Urinary bladder (tissue), 4 donors: ENCODE data around the gene ELL. TPM values are rescaled to one million over a fixed set of nuclear protein-coding genes. Genes with fewer than 3 reads are reported as not detected.
A peak's percentile ranks its signal among the peaks of the same experiment; 100 is the strongest.

ENCODE experiments used
- DNase-seq: peaks from one replicate; pipeline ENCODE4 v3.0.0-alpha.2; 2015; ENCODE audit errors: extremely low spot score
- H3K27ac ChIP-seq: one replicate; pipeline ENCODE4 v1.5.1; 2013; ENCODE audit warnings: low read depth, mild to moderate bottlenecking, moderate library complexity
- H3K36me3 ChIP-seq: one replicate; pipeline ENCODE4 v1.6.1; 2013; ENCODE audit warnings: mild to moderate bottlenecking, moderate library complexity; ENCODE audit not compliant: insufficient read depth
- H3K4me1 ChIP-seq: one replicate; pipeline ENCODE4 v1.6.1; 2013; ENCODE audit warnings: mild to moderate bottlenecking, moderate library complexity; ENCODE audit not compliant: insufficient read depth
- H3K4me3 ChIP-seq: one replicate; pipeline ENCODE4 v1.5.1; 2013; ENCODE audit warnings: low read depth, low read length
- WGBS: extraction: QIAGEN DNeasy Blood & Tissue Kit; methylation state at CpG from one replicate; pipeline ENCODE4 v1.1.7; 2013; 5-methylcytosine and 5-hydroxymethylcytosine counted together
- polyA plus RNA-seq: library from polyadenylated mRNA; stranded (reverse); fragments of 200-250 nt; gene quantifications from one replicate; pipeline ENCODE4 v1.2.3, GENCODE V29; 2013
- total RNA-seq: library from RNA; depleted of rRNA; stranded (reverse); fragments of >200 nt; gene quantifications from one replicate; pipeline ENCODE4 v1.2.3, GENCODE V29; 2014
- donor health status: healthy with polysubstance abuse.
- donor health status: healthy.

The ELL gene
- total and polyA plus RNA-seq, 2 donors: 9.7 to 13.9 TPM

DNA sequence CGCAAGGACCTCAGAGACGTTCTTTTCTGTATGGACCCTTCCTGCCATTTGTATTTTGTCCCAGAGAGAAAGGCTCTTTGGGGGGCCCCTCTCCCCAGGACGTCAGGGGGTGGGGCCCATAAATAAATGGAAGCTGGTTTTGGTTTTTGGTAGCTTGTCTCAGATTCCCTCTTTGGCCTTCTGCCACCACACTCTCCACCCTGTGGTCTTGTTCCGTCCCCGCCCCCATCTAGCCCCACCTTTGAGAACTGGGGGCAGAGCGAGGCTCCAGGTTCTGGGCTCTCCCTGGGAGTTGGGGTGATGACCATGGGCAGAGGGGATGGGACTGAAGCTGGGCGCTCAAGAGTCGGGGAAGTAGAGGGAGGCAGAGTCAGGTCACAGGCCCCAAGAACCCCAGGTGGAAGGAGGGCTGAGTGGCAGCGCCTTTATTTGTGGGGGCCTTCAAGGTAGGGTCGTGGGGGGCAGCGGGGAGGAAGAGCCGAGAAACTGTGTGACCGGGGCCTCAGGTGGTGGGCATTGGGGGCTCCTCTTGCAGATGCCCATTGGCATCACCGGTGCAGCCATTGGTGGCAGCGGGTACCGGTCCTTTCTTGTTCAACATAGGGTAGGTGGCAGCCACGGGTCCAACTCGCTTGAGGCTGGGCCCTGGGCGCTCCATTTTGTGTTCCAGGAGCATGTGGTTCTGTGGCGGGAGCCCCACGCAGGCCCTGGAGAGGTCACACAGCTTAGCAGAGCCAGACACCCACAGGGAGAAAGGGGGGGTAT is 87.3 kb downstream of the ELL start:
- Histone ChIP-seq H3K4me1 (no peaks in the 10 kb centered on the region), H3K4me3 (no peak overlapping the region), H3K27ac (no peak overlapping the region), H3K36me3 (no peaks in the 10 kb centered on the region)
- DNase-seq: no peak
- 85% methylated on average over 21 of the region's 21 CpGs for WGBS

DNA sequence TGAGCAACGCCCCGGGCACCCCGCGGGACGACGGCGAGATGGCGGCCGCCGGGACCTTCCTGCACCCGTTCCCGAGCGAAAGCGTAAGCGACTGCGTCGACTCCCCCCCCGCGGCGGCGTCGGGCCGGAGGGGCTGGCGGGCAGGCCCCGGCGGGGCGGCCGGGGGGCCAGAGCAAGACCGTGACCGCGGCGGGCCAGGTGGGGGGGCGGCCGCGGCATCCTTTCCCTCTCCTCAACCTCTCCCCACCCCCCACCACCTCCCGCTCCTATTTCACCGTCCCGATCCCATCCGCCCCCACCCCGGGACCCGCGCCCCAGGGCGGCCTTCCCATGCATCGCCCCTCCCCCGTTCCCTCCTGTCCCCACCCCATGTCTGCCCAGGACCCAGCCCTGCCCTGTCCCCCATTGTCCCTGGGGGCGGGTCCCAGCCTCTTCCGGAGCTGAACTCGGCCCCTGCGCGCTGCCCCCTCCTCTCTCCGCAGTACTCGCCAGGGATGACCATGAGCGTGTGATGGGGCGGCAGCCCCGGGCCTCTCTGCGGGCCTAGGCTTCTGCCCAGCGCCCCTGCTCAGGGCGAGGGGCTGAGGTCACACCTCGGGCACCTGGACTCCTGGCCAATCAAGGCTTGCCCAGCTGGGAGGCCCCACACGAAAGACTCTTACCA is 88.0 kb downstream of the ELL start:
- H3K27ac ChIP-seq: no peak overlapping the region
- DNase-seq: no peak
- H3K4me1 ChIP-seq: peaks cover 1% of the 10 kb centered on the region

DNA sequence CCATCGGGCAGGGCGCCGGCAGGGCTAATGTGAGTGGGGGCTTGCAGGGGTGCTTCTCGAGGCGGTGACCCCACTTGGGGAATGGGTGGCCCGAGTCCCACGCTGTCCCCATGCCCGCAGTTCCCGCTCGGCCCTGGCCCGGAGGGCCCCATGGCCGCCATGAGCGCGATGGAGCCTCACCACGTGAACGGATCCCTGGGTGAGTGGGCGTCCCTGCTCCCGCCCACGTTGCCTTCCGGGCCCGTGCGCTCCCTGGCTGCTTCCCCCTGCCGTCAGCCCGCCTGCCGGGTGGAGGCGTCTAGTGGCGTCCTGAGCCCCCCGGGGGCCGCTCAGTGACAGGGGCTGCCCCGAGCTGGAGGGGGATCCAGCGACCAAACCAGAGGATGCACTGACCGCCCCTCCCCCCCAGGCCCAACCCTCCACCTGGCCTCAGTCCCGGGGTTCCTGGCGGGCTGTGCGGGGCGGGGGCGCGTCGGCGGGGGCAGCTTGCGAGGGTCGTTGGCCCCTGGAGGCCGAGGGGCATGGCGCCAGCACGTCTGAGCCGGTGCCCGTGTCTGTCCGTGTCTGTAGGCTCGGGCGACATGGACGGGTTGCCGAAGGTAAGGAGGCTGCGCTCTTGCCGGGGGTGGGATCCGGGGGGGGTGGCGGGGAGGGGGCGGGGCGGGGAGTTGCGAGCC is 88.7 kb downstream of the ELL start:
- H3K27ac ChIP-seq: peak overlapping the region; percentile 39
- H3K36me3 ChIP-seq: no peaks in the 10 kb centered on the region
- WGBS: 15% methylated on average over 57 of the region's 59 CpGs
- peak overlapping the region; percentile 63 for H3K4me3 ChIP-seq
- H3K4me1 ChIP-seq: peaks cover 1% of the 10 kb centered on the region
- no peak for DNase-seq

More for the DNA sequence above, 88.0 kb downstream of the ELL start:
- no peaks in the 10 kb centered on the region for H3K36me3 ChIP-seq
- peak overlapping the region; percentile 63 for H3K4me3 ChIP-seq
- 15% methylated on average over 60 of the region's 60 CpGs for WGBS

DNA sequence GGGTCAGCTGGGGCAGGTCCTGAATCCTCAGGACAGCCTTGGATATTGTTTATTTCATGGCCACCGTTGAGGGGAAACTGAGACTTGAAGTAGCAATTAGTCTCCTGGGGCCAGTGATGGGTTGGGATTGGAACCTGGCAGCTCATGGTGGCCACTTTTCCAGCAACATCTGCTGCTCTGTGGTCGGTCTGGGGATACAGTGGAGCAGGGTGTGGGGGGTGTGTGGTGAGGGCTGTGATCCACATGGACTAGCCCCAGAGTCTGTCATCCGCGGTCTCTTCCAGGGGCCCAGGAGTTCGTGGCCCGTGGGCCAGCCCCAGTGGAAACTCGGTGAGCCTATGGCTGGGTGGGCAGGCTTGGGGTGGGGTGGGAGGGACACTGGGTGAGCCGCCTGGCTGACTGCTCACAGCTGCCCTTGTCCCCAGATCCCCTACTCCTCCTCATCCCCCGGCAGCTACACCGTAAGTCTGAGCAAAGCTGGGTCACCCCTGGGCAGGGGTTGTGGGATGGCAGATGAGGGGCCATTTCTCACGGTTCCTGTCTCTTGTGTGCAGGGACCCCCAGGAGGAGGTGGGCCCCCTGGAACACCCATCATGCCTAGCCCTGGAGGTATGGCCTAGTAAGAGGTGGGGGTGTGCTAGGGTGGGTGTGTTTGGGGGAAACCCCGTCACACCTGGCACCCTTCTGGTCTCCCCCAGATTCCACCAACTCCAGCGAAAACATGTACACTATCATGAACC is 89.4 kb downstream of the ELL start:
- no peak overlapping the region for H3K27ac ChIP-seq
- no peaks in the 10 kb centered on the region for H3K36me3 ChIP-seq
- H3K4me1 ChIP-seq: peaks cover 1% of the 10 kb centered on the region
- peak overlapping the region; percentile 63 for H3K4me3 ChIP-seq
- WGBS: 60% methylated on average over 13 of the region's 13 CpGs
- no peak for DNase-seq

DNA sequence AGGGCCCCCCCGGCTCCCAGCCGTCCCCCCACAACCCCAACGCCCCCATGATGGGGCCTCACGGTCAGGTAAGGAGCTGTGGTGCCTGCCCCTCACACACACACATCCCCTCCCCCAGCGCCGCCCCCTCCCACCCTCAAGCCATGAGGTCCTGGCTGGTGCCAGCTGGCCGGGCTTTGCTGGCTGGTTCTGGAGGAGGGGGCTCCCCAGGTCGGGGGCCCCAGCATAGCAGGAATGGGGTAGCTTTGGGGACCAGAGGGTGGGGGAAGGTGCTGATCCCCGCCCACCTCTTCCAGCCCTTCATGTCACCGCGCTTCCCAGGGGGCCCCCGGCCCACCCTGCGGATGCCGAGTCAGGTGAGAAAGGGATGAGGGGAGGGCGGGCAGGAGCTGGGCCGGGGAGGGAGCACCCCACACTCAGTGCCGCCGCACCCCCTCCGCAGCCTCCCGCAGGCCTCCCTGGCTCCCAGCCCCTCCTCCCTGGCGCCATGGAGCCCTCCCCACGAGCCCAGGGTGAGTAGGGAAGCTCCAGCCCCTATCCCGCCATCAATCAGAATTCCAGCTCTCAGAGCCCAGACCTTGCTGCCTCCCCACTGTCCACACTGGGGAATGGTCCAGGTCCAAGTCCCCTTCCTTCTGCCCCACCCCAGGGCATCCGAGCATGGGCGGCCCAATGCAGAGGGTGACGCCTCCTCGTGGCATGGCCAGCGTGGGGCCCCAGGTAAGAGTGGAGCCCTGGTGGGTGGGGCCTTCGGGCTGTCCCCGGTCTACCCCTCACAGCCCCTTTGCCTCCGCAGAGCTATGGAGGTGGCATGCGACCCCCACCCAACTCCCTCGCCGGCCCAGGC is 90.3 kb downstream of the ELL start:
- H3K27ac ChIP-seq: no peak overlapping the region
- 74% methylated on average over 34 of the region's 34 CpGs for WGBS
- no peak for DNase-seq

DNA sequence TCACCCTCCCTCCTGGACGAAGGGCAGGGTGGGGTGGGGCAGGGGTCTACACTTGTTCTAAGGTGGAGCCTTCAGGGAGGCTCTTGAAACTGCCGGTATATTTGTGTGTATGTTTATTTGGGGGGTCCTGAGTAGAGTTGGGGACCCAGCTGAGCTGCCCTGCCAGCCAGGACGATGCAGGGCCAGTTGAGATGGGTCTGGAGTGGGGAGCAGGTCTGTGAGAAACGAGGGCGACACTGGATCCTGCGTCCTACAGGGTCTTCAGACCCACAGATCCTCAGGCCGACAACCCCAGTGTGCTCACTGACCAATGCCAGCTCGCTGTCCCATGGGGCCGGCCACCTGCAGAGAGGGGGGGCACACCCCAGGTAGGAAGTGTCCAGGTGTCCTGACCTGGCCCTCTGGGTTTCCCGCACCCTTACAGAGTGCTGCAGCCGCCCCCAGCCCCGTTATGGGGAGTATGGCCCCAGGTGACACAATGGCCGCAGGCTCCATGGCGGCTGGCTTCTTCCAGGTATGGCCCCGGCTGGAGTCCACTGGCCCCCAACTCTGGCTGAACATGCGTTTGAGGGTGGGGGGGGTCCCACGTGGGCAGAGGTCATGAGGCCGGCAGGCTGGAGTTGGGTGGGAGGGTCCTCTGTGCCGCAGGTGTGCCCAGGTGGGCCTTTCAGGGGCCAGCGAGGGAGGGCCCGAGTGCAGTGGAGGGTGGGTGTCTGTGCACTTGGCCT is 91.3 kb downstream of the ELL start:
- Histone ChIP-seq H3K4me3 (no peak overlapping the region), H3K27ac (no peak overlapping the region), H3K36me3 (no peaks in the 10 kb centered on the region), H3K4me1 (peaks cover 1% of the 10 kb centered on the region)
- WGBS: 82% methylated on average over 21 of the region's 21 CpGs
- no peak for DNase-seq

More for the DNA sequence above, 90.3 kb downstream of the ELL start:
- peaks cover 1% of the 10 kb centered on the region for H3K4me1 ChIP-seq
- H3K36me3 ChIP-seq: no peaks in the 10 kb centered on the region
- no peak overlapping the region for H3K4me3 ChIP-seq

DNA sequence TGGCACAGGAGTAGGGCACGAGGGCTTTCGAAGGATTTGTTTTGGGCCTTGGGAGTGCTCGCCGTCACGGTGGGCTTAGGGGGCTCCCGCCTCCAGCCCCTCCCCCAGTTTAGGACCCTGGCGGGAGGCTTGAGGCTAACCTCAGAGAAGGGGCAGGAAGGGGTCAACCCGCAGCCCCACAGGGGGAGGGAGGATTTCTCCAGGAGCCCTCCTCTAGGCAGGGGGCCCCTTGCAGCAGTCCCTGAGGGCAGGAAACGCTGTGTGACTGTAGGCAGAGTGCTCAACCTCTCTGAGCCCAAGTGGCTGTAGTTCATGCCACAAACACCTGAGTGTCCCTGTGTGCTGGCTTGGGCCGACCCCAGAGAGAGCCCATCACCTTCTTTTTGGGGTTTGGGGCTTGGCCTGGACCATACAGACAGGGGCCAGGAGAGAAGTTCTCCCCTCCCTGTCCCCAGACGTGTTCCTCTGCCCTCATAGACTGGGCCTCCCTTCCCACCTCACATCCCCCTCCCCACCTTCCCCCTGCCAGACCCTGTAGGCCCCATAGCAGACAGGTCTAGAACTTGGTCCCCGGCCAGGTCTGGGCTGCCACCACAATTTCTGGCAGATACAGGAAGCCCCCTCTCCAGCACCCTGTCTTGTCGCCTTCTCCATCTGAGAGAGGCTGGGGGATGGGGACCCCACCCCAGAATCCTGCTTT is 92.0 kb downstream of the ELL start:
- H3K36me3 ChIP-seq: no peaks in the 10 kb centered on the region
- H3K4me3 ChIP-seq: no peak overlapping the region
- H3K27ac ChIP-seq: no peak overlapping the region
- peaks cover 1% of the 10 kb centered on the region for H3K4me1 ChIP-seq
- DNase-seq: no peak
- 51% methylated on average over 13 of the region's 13 CpGs for WGBS

DNA sequence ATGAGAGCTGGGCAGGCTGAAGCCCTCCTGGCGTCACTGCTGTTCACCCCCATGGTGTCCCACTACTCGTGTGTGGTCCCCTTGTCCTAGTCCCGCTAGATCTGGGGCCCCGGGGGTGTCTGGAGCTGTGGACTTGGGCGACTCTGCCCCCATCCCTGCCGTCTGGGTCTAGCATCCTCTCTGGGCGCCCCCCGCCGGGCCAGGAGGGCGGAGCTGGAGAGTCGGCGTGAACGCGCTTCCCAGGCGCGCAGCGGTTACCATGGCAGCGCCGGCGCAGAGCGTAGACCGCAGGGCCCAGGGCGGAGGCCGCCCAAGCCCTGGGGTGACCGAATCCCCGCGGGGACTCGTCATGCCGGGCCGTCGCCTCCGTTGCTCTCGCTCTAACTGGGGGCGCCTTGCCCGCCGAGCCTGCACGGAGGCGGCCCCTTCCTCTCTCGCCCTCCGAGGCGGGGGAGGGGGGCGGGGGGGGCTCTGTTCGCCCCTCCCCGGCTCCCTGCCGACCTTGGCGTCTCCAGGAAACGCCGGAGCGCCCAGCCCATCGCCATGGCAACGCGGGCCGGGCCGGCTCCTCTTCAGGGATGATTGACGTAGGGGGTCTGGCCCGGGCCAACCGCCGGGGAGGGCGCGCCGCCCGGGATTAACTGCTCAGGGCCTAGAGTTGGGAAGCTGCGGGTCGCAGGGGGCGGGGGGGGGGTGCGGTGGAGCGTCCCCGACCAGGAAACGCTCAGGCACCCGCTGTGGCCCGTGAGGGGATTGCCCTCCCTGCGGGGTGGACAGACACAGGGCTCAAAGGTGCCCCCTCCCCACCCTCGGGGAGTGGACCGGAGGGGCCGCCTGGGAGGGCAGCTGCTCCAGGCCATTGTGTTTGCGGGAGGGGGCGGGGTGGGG is 92.8 kb downstream of the ELL start:
- Histone ChIP-seq H3K4me3 (peak overlapping the region; percentile 45), H3K4me1 (peaks cover 1% of the 10 kb centered on the region), H3K27ac (peak overlapping the region; percentile 76), H3K36me3 (no peaks in the 10 kb centered on the region)
- 5% methylated on average over 76 of the region's 77 CpGs for WGBS
- no peak for DNase-seq

DNA sequence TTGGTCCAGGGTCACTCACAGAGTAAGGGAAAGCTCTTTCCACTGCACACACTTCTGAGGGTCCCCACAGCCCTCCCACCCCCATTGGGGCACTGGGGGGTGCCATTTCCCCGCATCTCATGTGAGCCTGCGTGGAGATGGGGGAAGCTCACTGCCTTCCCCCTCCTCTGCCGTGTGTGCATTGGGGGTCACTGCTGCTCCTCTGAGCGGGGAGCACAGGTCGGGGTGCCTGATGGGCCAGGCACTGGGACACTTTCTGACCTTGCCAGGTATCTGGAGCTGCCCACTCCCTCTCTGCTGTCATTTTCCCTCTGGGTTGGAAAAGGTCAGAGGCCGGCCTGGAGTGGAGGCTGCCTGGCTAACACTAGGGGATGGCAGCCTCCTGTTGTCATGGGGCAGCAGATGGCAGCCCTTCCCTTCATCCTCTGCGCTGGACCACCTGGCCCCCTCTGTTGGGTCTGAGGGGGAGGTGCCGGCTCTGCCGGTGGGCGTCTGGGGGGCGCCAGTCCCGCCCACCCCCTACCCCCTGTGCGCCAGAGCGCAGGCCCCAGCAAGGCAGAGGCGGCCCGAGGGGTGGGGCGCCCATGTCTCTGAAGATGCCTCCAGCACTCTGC is 93.6 kb downstream of the ELL start:
- H3K27ac ChIP-seq: peak overlapping the region; percentile 76
- no peak overlapping the region for H3K4me3 ChIP-seq
- 68% methylated on average over 17 of the region's 17 CpGs for WGBS
- H3K4me1 ChIP-seq: peaks cover 1% of the 10 kb centered on the region
- no peaks in the 10 kb centered on the region for H3K36me3 ChIP-seq
- DNase-seq: no peak

DNA sequence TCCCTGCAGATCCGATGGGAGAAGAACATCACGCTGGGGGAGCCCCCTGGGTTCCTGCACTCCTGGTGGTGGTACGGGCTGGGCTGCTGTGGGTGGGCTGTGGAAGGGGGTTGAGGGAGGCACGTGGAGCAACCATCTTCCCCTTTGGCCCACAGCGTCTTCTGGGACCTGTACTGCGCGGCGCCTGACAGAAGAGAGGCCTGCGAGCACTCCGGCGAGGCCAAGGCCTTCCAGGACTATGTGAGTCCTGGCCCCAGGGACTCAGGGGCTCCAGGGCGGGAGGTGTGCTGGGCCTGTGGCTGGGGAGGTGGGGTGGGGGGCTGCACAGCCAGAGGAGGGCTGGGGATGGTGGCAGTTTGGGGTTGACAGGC is 94.1 kb downstream of the ELL start:
- Histone ChIP-seq H3K27ac (no peak overlapping the region), H3K4me3 (no peak overlapping the region), H3K4me1 (peaks cover 1% of the 10 kb centered on the region), H3K36me3 (no peaks in the 10 kb centered on the region)
- DNase-seq: no peak
- WGBS: 90% methylated on average over 12 of the region's 12 CpGs
